HFF-Myc (cell line): ENCODE results near the gene HHATL.
A peak's percentile ranks its signal among the peaks of the same experiment; 100 is the strongest.

ENCODE experiments used
- DNase-seq: peaks from one replicate; pipeline ENCODE4 v3.0.0-alpha.2; 2011; ENCODE audit warnings: low read depth; ENCODE audit errors: extremely low read depth
- H3K4me3 ChIP-seq: replicated peaks from 2 replicates; pipeline ENCODE4 v1.5.1; 2011; ENCODE audit warnings: low read depth, mild to moderate bottlenecking, control low read depth, low read length
- CTCF ChIP-seq: IDR thresholded peaks from 2 replicates; pipeline ENCODE4 v1.5.1; 2012; ENCODE audit warnings: mild to moderate bottlenecking, low read depth, low read length, control low read depth; ENCODE audit errors: missing control alignments

Gene HHATL

GRCh38 chr3:42734263-42734860 lies 31.8 kb upstream of the HHATL start:
- no peak overlapping the region for H3K4me3 ChIP-seq
- DNase-seq = no peak
- no peak for TF ChIP-seq CTCF

GRCh38 chr3:42733501-42734262 lies 31.1 kb upstream of the HHATL start:
- no peak for TF ChIP-seq CTCF
- no peak overlapping the region for H3K4me3 ChIP-seq
- DNase-seq = no peak

- peak; percentile 10 for TF ChIP-seq CTCF
Measured at GRCh38 chr3:42732829-42733459, 30.3 kb upstream of the HHATL start.

GRCh38 chr3:42732196-42732828 lies 29.7 kb upstream of the HHATL start:
- no peak for TF ChIP-seq CTCF
- no peak for DNase-seq
- H3K4me3 ChIP-seq = no peak overlapping the region

More at GRCh38 chr3:42732829-42733459, 30.3 kb upstream of the HHATL start:
- no peak overlapping the region for H3K4me3 ChIP-seq
- DNase-seq = no peak

- no peak overlapping the region for H3K4me3 ChIP-seq
- TF ChIP-seq CTCF = no peak
- DNase-seq = no peak
Measured at GRCh38 chr3:42731476-42732195, 29.0 kb upstream of the HHATL start.

GRCh38 chr3:42730706-42731420 lies 28.3 kb upstream of the HHATL start:
- no peak for DNase-seq
- no peak overlapping the region for H3K4me3 ChIP-seq
- no peak for TF ChIP-seq CTCF
